GM21367 (cell line): ENCODE measurements around the gene STRN3.
"Not testable (repeated sequence)": the region's sequence is repeated elsewhere in the genome, so short reads cannot be mapped to it uniquely, and the experiment has no call there.

Source experiments
- ATAC-seq: cut with Tn5 transposase; IDR thresholded peaks from one replicate; pipeline ENCODE4 v1.9.1; 2021; ENCODE audit not compliant: unreplicated experiment

The STRN3 gene

DNA sequence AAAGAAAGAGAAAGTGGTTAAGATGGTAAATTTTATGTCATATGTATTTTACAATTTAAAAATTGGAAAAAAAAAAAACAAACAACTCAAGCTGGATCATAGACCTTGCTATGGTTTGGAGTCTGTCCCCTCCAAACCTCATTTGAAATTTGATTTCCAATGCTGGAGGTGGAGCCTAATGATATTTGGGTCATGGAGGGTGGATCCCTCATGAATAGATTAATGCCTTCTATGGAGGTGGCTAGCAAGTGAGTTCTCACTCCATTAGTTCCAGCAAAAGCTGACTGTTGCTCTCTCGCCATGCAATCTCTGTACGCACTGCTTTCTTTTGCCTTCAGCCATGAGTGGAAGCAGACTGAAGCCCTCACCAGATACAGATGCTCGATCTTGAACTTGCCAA lies 22.9 kb downstream of the STRN3 start:
- no peak for ATAC-seq

DNA sequence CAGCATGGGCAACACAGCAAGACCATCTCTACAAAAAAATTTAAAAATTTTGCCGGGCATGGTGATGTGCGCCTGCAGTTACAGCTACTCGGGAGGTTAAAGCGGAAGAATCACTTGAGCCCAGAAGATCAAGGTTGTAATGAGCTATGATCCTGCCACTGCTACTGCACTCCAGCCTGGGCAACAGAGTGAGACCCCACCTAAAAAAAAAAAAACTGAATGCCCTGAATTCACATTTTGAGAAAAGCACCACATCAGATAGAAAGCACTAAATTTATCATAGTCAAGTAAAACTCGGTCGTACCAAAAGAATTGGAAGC lies 24.9 kb downstream of the STRN3 start:
- ATAC-seq = no peak

DNA sequence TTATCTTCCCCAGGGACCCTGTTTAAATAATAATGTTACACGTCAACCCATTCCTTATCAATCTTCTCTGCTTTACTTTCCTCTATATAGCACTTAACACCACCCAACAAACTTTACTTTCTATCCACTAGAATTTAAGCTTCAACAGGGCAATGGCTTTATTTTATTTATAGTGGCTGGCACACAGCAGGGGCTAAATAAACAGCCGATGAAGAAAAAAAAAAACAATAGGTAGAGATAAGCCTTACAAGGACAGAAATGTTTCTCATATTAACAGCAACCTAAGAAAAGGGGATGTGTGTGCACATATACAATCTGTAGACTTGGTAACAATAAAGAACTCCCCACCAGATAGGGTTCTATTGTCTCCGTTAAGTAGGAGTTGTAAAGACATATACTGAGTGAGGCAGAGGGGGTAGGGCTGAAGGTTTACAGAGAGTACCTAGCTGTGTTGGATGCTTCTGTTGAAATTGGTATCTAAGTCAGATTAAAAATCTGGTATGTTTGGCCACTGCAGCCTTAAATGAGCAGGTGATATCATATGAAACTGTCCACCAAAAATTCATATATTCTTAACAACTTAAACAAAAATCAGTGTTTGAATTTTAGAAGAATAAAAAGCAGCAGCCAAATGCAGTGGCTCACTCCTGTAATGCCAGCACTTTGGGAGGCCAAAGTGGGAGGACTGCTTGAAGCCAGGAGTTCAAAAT lies 25.4 kb downstream of the STRN3 start:
- no peak for ATAC-seq

DNA sequence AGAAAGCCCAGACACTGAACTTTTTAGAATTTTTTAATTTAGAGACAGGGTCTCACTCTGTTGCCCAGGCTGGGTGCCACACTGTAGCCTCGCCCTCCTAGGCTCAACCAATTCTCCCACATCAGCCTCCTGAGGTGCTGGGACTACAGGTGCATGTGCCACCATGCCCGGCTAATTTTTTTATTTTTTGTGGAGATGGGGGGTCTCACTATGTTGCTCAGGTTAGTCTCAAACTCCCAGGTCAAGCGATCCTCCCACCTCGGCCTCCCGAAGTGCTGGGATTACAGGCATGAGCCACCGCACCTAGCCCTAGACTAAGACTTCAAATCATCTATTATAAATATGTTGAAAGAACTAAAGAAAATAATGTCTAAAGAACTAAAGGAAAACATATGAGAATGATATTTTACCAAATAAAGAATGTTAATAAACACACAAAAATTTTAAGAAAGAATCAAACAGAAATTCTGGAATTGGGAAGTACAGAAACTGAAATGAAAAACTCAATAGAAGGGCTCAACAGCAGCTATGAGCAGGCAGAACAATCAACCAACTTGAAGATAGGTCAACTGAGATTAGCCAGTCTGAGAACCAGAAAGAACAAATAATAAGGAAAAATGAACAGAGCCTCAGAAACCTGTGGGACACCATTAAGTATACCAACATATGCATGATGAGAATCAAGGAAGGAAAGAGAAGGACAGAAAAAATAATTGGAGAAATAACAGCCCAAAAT lies 27.0 kb downstream of the STRN3 start:
- no peak for ATAC-seq

DNA sequence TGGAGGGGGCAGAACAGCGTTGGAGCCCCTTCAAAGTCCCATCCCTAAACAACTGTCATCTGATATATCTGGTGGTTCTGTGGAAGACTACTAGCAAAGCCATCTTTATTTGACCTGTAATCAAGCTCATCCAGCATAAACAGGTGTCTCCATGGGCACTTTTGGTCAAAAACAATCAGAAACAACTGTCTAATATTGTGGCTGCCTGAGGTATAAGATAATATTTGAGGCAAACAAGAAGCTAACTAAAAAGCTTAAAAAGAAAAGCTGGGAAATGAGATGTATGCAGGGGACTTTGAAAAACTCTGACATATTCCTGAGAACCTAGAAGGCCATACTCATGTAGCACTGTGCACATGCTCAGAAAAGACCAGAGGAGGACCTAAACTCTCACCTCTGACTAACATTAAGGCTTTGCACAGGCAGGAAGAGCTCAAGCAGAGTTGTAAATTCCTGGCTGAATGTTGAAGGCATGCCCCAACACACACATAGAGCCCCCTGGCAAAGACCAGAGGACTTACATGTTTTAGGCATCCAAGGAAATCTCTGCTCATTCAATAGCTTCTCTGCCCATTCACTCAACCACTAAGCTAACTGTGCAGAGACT lies 28.0 kb downstream of the STRN3 start:
- ATAC-seq = no peak

DNA sequence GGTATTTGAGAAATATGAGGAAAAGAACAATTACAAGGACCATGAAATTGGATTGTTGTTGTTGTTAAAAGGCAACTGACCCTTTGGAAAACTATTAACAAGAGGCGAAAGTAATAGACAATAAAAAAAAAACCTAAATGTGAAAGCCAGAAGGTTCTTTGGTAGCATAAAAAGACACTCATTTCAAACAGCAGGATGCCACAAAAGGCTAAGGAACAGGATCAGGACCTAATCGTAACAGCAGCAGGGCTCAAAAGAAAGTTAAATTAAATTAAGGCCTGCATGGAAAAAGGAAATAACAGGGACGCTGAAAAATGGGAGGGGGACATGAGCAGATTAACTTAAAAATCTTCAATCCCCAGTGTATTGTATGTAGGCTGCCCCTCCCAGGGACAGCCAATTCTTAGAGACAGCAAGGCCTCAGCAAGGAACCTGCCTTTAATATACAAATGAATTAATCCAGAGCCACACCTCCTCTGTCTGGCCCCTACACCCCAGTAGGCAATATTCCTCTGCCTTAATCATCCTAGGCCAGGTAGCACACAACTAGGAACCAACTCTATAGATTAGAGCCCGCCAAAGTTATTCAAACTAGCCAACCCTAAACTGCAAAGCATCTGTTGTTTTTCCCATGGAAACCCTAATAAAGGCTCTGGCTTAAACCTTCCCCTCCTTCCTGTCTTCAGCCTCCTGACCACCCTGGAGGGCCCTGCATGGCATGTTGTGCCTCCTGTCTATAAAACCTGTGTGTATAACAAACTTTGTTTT lies 29.1 kb downstream of the STRN3 start:
- ATAC-seq = no peak

DNA sequence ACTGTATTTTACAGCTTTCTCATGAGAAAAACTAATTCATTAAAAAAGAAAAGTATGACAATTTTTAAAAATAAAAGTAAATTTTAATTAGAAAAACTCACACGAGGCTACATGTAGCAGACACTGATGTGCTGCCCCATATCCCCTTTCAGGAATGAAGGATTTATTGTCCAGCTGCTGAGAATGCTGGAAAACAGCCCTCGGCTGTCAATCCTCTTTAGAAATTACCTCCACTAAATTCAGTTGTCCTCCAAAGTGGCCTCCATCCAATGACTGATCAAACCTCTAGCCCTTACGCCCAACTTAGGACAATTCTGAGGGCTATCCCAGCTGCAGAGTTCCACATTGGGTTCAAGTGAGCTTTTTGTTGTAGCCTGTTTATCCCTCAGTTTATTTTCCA lies 30.5 kb downstream of the STRN3 start:
- ATAC-seq = no peak

DNA sequence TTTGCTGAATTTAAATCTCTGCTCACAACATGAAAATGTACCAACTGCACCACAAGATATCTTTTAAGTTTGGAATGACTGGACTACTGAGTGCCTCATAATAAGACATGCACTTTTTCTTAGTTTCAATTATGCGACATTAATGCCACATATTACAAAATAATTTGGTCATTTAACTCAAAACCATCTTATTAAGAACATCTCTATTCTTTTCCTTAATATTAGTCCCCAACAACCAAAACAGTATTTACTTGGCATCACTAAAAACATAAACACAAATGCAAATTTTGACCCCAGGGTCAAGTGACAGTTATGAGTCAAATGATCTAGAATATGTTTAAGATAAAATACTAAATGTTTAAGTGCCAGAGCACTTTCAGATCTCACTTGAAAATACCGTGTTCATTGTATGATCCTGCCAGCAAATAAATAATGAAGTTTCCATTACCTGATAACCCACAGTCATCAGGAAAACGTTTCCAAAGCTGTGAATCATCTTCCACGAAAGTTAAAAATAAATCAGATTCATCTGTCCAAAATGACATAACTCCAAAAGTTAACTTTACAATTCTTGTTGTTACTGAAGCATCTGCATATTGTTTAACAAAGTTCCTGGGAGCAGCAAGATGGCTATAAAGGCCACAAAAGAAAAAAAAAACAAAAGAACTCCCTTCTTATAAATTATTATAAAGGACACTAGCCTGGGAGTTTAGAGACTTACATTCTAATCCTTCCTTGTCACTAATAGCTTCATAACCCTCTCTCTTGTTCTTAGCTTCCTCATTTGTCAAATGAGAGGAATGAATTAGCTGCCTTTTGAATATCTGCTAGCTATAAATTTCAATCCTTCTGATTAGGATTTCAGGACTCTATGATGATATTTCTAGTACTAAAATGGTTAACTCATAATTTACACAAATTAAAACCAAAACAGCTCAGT lies 31.2 kb downstream of the STRN3 start:
- ATAC-seq = no peak

DNA sequence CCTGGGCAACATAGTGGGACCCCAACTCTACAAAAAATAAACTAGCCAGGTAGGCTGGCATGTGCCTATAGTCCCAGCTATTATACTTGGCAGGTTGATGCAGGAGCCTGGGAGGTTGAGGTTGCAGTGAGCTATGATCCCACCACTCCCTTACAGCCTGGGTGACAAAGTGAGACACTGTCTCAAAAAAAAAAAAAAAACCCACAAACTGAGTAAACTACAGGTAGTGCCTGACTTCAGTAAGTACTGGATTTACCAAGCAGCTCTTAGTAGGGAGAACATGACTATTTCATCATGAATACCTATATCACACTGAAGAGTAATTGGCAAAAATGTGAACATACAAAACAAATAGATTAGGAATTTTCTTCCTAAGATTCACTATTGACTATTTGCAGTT lies 33.1 kb downstream of the STRN3 start:
- no peak for ATAC-seq

DNA sequence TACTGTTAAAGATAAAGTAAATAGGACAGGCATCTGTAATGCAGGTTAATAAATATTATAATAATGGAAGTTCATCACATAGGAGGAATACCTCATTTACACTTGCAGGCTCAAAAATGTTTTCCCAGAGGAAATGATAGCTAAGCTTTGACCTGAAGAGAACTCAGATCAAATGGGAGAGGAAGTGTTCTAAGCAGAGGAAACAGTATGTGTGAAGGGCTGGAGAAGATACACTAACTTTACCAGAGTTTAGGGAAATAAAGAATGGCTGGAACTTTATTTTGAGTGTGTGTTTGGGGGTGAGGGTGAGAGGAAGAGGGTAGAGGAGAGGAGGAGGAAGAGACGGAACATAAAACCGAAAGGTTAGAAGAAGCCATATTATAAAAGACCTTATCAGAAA lies 34.8 kb downstream of the STRN3 start:
- no peak for ATAC-seq

DNA sequence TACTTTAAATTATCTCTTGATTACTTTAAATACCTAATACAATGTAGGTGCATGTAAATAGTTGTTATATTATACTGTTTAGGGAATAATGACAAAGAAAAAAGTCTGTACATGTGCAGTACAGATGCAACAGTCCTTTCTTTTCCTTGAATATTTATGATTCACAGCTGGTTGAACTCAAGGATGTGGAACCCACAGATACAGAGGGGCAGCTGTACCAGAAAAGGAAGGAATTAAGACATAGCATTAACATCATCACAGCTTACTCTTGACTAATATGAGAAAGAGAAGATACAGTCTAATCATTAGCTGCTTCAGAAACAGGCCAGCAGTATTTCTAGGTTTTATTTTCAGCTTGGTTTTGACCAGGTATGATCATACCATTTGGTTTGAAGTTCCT lies 35.4 kb downstream of the STRN3 start:
- ATAC-seq = no peak

DNA sequence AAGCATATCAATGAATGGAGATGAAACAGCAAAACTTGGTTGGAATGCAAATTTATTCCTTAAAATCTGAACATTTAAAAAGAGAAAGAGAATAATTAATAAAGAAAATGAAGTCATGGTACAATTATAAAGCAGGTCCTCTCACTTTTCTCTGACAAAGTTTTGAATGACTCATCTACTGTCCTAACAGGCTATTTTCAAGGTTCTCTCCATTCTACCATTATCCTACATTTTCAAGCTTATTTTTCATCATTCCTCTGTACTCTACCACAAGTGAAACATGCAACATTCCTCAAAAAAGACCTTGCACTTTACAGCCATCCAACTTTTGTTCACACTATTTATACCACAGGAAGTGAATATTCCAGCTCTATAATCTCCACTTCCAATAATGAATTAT lies 37.7 kb downstream of the STRN3 start:
- no peak for ATAC-seq

DNA sequence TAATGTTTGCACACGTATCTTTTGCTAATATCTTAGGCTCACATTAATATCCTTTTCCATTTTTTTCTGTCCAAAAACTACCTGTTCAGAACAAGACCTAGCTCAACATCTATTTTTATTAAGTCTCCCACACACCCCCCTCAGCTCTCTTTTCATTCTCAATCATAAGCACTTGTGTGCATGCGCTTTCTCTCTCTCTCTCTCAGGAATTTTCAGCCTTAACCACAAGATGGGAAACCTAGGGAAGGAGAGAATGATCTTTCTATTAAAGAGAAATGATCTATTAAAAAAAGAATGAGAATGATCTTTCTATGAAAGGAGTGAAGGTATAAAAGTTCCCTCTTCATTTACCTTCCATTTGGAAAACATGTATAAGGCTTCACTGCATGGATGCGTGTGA lies 40.4 kb downstream of the STRN3 start:
- ATAC-seq = no peak

DNA sequence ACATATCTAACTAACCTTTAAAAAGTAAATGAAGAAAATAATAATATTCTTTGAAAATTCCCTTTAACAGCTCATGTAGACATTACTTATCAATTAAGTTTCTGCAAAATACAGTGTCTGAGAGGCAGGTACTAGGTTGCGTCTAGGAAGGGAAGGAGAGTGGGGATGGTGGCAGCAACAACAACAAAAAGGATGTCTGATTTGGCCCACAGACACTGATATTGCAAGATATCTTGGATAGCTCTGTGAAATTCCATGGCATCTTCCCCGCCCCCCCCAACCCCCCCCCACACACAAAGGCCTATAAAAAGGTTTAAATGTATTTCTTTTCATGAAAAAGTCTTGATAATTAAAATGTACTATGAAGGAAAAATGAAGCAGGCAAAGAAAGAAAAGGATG lies 42.3 kb downstream of the STRN3 start:
- no peak for ATAC-seq

DNA sequence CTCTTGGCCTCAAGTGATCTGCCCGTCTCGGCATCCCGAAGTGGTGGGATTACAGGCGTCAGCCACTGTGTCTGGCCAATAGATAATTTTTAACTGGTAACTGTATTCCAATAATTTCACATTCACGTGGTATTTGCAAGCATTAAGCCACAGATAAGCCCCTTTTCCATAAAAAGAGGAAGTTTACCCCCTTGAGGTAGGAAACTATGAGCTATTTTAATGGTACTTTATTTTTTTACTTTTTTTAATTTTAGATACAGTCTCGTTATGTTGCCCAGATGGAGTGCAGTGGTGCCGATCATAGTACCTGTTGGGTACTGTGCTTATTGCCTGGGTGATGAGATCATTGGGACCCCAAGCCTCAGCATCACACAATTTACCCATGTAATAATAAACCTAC lies 43.6 kb downstream of the STRN3 start:
- no peak for ATAC-seq

DNA sequence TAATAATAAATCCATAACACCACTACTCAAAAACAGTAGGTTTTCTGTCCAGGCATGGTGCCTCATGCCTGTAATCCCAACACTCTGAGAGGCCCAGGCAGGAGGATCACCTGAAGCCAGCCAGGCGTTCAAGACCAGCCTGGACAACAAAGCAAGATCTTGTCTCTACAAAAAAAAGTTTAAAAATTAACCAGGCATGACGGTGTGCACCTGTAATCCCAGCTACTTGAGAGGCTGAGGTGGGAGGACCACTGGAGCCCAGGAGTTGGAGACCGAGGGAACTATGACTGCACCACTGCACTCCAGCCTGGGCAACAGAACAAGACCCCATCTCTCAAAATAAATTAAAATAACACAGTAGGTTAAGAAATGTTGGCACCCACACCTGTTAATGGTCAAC lies 45.2 kb downstream of the STRN3 start:
- no peak for ATAC-seq

DNA sequence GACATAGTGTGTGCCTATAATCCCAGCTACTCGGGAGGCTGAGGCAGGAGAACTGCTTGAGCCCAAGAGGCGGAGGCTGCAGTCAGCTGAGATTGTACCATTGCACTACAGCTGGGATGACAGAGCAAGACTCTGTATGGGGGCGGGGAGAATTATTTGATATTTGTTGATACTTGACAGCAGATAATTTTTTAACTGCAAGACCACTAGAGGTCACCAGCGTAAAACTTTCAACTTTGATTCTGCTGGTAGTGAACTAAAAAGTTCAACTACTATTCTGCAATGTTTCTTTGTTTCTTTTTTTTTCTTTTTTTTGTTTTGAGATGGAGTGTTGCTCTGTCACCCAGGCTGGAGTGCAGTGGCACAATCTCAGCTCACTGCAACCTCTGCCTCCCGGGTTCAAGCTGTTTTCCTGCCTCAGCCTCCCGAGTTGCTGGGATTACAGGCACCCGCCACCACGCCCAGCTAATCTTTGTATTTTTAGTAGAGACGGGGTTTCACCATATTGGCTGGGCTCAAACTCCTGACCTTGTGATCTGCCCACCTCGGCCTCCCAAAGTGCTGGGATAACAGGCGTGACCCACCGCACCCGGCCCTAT lies 46.0 kb downstream of the STRN3 start:
- ATAC-seq = not testable (repeated sequence)

DNA sequence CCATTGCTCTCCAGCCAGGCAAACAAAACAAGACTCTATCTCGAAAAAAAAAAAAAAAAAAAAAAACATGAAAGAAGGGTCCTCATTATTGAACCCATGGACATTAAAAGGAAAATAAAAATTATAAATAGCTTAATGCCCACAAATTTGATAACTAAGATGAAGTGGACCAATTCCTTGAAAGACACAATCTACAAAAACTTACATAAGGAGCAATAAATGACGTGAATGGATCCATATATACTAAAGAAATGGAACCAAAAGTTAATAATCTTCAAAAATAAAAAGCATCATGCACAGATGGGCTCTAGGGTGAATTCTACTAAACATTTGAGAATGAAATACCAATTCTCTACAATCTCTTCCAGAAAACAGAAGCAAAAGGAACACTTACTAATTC lies 48.4 kb downstream of the STRN3 start:
- ATAC-seq = no peak

DNA sequence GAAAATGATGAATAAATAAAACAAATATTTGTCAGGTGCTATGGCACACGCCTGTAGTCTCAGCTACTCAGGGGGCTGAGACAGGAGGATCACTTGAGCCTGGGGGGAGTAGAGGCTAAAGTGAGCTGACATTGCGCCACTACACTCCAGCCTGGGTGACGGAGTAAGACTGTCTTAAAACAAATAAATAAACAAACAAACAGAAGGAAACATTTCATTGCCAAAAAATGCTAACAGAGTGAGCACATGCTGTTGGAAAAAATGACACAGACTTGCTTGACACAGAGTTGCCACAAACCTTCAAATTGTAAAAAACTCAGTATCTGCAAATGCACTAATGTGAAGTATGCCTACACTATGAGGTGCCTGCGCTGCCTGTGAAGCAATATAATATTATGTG lies 51.6 kb downstream of the STRN3 start:
- no peak for ATAC-seq

DNA sequence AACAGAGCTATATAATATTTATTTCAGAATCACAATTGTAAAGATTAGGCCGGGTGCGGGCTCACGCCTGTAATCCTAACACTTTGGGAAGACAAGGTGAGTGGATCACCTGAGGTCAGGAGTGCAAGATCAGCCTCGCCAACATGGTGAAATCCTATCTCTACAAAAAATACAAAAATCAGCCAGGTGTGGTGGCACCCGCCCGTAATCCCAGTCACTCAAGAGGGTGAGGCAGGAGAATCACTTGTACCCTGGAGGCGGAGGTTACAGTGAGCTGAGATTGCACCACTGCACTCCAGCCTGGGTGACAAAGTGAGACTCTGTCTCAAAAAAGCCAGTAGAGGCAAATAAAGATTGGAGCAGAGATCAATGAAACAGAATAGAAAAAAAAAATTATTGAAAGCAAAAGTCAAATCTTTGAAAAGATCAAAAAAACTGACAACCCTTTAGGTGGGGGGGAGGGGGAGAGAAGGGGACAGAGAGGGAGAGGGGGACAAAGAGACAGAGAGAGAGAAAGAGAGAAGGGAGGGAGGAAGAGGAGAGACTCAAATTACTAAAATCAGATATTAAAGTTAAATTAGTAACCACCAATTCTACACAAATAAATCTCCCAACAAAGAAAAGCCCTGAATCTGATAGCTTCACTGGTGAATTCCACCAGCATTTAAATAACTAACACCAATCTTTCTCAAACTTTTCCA lies 53.1 kb downstream of the STRN3 start:
- ATAC-seq = no peak
